Measurements from ENCODE around the gene NSUN6. TPM values are rescaled to one million over a fixed set of nuclear protein-coding genes. Genes with fewer than 3 reads are reported as not detected.

Gene NSUN6
- total and polyA plus RNA-seq, 2 donors: 6.0 to 42.0 TPM

- H3K36me3 ChIP-seq (ENCODE audit: insufficient read depth): peaks cover 8% of the 10 kb centered on the region
- H3K27ac ChIP-seq (ENCODE audit: low read depth): no peak overlapping the region
- no peak overlapping the region for H3K4me3 ChIP-seq (ENCODE audit: low read depth, low read length)
- no peaks in the 10 kb centered on the region for H3K4me1 ChIP-seq (ENCODE audit: insufficient read depth)
- DNase-seq (ENCODE audit: extremely low spot score): no peak
- WGBS: 99% methylated on average over 3 of the region's 3 CpGs
These were observed 96.9 kb downstream of the NSUN6 start for GRCh38 chr10:18554479-18554878.

DNA sequence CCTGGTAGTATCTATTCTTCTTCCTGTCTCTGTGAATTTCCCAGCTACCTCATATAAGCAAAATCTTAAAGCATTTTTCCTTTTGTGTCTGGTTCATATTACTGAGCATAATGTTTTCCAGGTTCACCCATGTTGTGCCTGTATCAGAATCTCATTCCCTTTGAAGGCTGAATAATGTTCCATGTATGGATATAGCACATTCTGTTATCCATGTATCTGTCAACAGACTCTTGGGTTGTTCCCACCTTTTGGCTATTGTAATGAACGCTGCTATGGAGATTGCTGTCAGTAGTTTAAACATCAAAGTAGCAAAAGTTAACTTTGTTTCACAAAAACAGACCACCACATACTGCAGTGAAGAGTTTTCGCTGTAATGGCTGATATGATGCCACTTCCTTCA is 99.9 kb downstream of the NSUN6 start:
- peaks cover 7% of the 10 kb centered on the region for H3K36me3 ChIP-seq (ENCODE audit: insufficient read depth)
- H3K4me3 ChIP-seq (ENCODE audit: low read depth, low read length): no peak overlapping the region
- H3K4me1 ChIP-seq (ENCODE audit: insufficient read depth): no peaks in the 10 kb centered on the region
- WGBS: 99% methylated on average over 2 of the region's 2 CpGs
- no peak for DNase-seq (ENCODE audit: extremely low spot score)
- H3K27ac ChIP-seq (ENCODE audit: low read depth): no peak overlapping the region

DNA sequence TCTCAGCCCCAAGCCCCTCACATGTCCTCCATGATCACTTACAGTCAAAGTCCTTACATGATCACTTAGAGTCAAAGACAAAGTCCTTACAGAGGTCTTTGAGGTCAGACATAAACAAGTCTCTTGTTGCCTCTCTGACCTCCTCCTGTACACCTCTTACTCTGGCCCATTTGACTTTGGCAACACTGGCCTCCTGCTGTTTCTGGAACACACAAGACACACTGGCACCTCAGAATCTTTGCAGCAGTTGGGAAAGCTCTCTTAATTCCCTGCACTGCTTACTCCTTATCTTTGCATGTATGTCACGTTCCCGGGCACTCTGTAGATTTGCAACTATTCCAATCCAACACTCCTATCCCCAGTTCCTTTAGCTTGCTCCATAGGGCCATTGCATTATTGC is 102.3 kb downstream of the NSUN6 start:
- Histone ChIP-seq H3K36me3 (ENCODE audit: insufficient read depth) (peaks cover 2% of the 10 kb centered on the region), H3K4me3 (ENCODE audit: low read depth, low read length) (no peak overlapping the region), H3K4me1 (ENCODE audit: insufficient read depth) (no peaks in the 10 kb centered on the region), H3K27ac (ENCODE audit: low read depth) (no peak overlapping the region)
- no peak for DNase-seq (ENCODE audit: extremely low spot score)
- 89% methylated on average over 2 of the region's 2 CpGs for WGBS

- peaks cover 2% of the 10 kb centered on the region for H3K36me3 ChIP-seq (ENCODE audit: insufficient read depth)
- 89% methylated on average over 7 of the region's 7 CpGs for WGBS
- no peaks in the 10 kb centered on the region for H3K4me1 ChIP-seq (ENCODE audit: insufficient read depth)
- H3K27ac ChIP-seq (ENCODE audit: low read depth): no peak overlapping the region
- no peak for DNase-seq (ENCODE audit: extremely low spot score)
- H3K4me3 ChIP-seq (ENCODE audit: low read depth, low read length): no peak overlapping the region
These were observed 105.6 kb downstream of the NSUN6 start for GRCh38 chr10:18545621-18546305.

DNA sequence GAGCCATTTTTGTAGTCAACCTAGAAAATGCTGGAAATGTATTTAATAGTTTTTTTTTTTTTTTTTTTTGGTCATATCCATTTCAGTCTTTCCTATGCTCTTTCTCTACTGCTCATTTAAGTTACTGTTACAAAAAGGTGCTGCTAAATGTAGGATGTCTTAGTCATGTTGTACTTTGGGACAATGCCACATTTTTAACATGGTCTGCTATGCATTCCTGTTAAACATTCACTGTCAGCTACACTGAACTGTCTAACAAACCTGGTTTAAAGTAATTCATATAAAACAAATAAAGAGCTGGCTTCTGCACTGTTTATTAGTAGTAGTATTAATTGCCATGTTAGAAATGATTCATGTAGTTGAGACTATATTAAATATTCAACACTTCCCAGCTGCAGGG is 108.6 kb downstream of the NSUN6 start:
- peaks cover 4% of the 10 kb centered on the region for H3K36me3 ChIP-seq (ENCODE audit: insufficient read depth)
- no peak for DNase-seq (ENCODE audit: extremely low spot score)
- no peak overlapping the region for H3K27ac ChIP-seq (ENCODE audit: low read depth)
- H3K4me1 ChIP-seq (ENCODE audit: insufficient read depth): no peaks in the 10 kb centered on the region
- no peak overlapping the region for H3K4me3 ChIP-seq (ENCODE audit: low read depth, low read length)

- no peak for DNase-seq (ENCODE audit: extremely low spot score)
- Histone ChIP-seq H3K27ac (ENCODE audit: low read depth) (no peak overlapping the region), H3K4me3 (ENCODE audit: low read depth, low read length) (no peak overlapping the region), H3K4me1 (ENCODE audit: insufficient read depth) (no peaks in the 10 kb centered on the region), H3K36me3 (ENCODE audit: insufficient read depth) (peaks cover 4% of the 10 kb centered on the region)
These were observed 111.2 kb downstream of the NSUN6 start for GRCh38 chr10:18540195-18540594.

- H3K36me3 ChIP-seq (ENCODE audit: insufficient read depth): peaks cover 4% of the 10 kb centered on the region
These were observed 112.1 kb downstream of the NSUN6 start for GRCh38 chr10:18539335-18539734.

DNA sequence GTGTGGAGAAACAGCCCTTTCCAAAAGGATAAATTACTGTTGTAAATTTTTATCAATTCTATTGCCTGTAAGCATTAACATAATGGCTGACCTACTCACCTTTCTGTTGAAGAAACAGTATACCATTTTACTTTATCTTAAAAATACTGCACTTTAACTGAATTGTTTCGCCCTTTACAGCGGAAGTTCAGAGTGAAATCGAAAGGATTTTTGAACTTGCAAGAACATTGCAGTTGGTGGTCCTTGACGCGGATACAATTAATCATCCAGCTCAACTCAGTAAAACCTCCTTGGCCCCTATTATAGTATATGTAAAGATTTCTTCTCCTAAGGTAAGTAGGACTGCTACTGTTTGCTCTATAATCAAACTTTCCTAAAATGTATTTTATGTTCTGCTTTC is 117.5 kb downstream of the NSUN6 start:
- DNase-seq (ENCODE audit: extremely low spot score): no peak
- WGBS: 71% methylated on average over 5 of the region's 5 CpGs
- Histone ChIP-seq H3K4me1 (ENCODE audit: insufficient read depth) (no peaks in the 10 kb centered on the region), H3K4me3 (ENCODE audit: low read depth, low read length) (no peak overlapping the region), H3K36me3 (ENCODE audit: insufficient read depth) (peaks cover 4% of the 10 kb centered on the region), H3K27ac (ENCODE audit: low read depth) (no peak overlapping the region)

More at GRCh38 chr10:18539335-18539734, 112.1 kb downstream of the NSUN6 start:
- no peak for DNase-seq (ENCODE audit: extremely low spot score)
- no peaks in the 10 kb centered on the region for H3K4me1 ChIP-seq (ENCODE audit: insufficient read depth)
- no peak overlapping the region for H3K27ac ChIP-seq (ENCODE audit: low read depth)
- H3K4me3 ChIP-seq (ENCODE audit: low read depth, low read length): no peak overlapping the region
- 89% methylated on average over 22 of the region's 22 CpGs for WGBS

DNA sequence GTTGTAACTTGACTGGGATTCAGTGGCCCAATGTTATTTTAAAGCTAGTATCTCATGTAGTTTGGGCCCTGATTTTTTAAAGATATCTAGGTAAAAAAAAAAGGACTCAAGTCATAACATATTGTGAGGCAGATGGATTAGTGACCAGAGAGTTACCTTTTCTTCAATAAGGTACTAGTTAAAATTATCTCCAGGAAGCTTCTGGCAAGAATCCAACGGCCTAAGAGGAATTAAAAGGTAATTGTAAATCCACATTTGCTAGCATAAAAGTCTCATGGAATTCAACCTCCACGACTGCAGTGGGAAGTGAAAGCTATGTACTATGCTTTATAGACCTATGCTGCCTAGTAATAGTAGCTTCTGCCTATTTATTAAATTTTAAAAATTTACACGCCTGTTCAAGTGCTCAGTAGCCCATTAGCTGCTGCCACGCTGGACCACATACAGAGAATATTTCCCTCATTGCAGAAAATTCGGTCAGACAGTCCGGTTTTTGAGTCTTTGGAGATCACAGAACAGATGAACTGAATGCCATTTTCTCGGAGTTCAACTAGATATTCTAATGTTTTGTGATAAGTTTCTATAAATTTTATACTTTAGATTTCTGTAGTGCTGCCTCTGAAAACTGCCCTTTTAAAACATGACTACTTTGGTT is 118.4 kb downstream of the NSUN6 start:
- WGBS: 75% methylated on average over 7 of the region's 7 CpGs
- H3K4me1 ChIP-seq (ENCODE audit: insufficient read depth): no peaks in the 10 kb centered on the region
- no peak for DNase-seq (ENCODE audit: extremely low spot score)
- peaks cover 2% of the 10 kb centered on the region for H3K36me3 ChIP-seq (ENCODE audit: insufficient read depth)
- H3K4me3 ChIP-seq (ENCODE audit: low read depth, low read length): no peak overlapping the region
- no peak overlapping the region for H3K27ac ChIP-seq (ENCODE audit: low read depth)

- H3K27ac ChIP-seq (ENCODE audit: low read depth): no peak overlapping the region
- no peak overlapping the region for H3K4me3 ChIP-seq (ENCODE audit: low read depth, low read length)
- DNase-seq (ENCODE audit: extremely low spot score): no peak
- H3K36me3 ChIP-seq (ENCODE audit: insufficient read depth): no peaks in the 10 kb centered on the region
- WGBS: 38% methylated on average over 3 of the region's 3 CpGs
- H3K4me1 ChIP-seq (ENCODE audit: insufficient read depth): no peaks in the 10 kb centered on the region
These were observed 123.1 kb downstream of the NSUN6 start for GRCh38 chr10:18528292-18528691.

- Histone ChIP-seq H3K4me3 (ENCODE audit: low read depth, low read length) (no peak overlapping the region), H3K4me1 (ENCODE audit: insufficient read depth) (no peaks in the 10 kb centered on the region), H3K36me3 (ENCODE audit: insufficient read depth) (no peaks in the 10 kb centered on the region), H3K27ac (ENCODE audit: low read depth) (no peak overlapping the region)
- WGBS: 21% methylated on average over 2 of the region's 2 CpGs
- no peak for DNase-seq (ENCODE audit: extremely low spot score)
These were observed 123.7 kb downstream of the NSUN6 start for GRCh38 chr10:18527687-18528086.

DNA sequence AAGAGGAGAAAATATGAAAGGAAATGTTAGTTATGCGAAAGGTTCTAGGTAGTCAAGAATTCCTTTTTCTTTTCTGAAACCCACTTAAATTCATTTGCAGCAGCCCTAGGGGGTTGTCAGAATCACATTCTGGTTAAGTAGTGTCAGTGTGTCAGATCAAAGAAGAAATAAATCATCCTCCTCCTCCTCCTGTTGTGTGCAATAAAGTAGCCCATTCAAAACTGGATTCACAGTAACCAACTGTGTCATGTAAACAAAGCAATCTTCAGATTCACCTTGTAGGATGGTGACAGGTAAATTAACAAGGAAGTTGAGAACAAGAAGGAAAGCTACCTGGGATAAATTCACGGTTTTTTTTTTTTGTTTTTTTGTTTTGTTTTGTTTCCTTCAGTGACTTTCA is 127.5 kb downstream of the NSUN6 start:
- Histone ChIP-seq H3K36me3 (ENCODE audit: insufficient read depth) (no peaks in the 10 kb centered on the region), H3K4me3 (ENCODE audit: low read depth, low read length) (no peak overlapping the region), H3K27ac (ENCODE audit: low read depth) (no peak overlapping the region), H3K4me1 (ENCODE audit: insufficient read depth) (no peaks in the 10 kb centered on the region)
- WGBS: 83% methylated on average over 2 of the region's 2 CpGs
- no peak for DNase-seq (ENCODE audit: extremely low spot score)

GRCh38 chr10:18523025-18523424 is 128.4 kb downstream of the NSUN6 start:
- WGBS: 32% methylated on average over 1 of the region's 1 CpG
- H3K27ac ChIP-seq (ENCODE audit: low read depth): no peak overlapping the region
- H3K4me3 ChIP-seq (ENCODE audit: low read depth, low read length): no peak overlapping the region
- no peak for DNase-seq (ENCODE audit: extremely low spot score)
- no peaks in the 10 kb centered on the region for H3K4me1 ChIP-seq (ENCODE audit: insufficient read depth)
- H3K36me3 ChIP-seq (ENCODE audit: insufficient read depth): no peaks in the 10 kb centered on the region

DNA sequence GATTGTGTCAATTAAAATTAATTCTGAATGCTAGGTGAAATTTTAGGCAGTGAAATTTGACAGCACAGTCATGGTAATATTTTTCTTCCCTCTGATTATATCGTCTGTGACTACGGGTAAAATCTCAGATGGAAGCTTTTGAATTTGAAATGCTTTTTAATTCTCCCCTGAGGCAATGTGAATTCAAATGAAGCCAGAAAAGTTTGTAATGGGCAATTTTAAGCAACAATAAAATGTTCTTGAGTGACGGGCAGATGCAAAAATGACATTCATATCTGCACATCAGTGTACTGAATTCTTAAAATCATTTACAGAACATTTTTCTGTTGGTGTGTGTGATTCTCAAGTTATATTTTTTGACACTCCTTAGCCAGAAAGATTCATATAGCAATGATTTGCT is 134.5 kb downstream of the NSUN6 start:
- H3K27ac ChIP-seq (ENCODE audit: low read depth): no peak overlapping the region
- H3K4me1 ChIP-seq (ENCODE audit: insufficient read depth): no peaks in the 10 kb centered on the region
- WGBS: 89% methylated on average over 3 of the region's 3 CpGs
- no peak overlapping the region for H3K4me3 ChIP-seq (ENCODE audit: low read depth, low read length)
- no peaks in the 10 kb centered on the region for H3K36me3 ChIP-seq (ENCODE audit: insufficient read depth)
- DNase-seq (ENCODE audit: extremely low spot score): no peak
